Activated CD8-positive, alpha-beta memory T cell treated with anti-CD3 and anti-CD28 coated beads for 24 hours (primary cell): ENCODE measurements around the gene PSMD5.
"Not testable (repeated sequence)": the region's sequence is repeated elsewhere in the genome, so short reads cannot be mapped to it uniquely, and the experiment has no call there.

Experiments used
- DNase-seq: peaks from one replicate; pipeline ENCODE4 v3.0.0-alpha.2; 2020

Gene PSMD5

GRCh38 chr9:120854596-120855327, 12.0 kb upstream of the PSMD5 start:
- no peak for DNase-seq

DNA sequence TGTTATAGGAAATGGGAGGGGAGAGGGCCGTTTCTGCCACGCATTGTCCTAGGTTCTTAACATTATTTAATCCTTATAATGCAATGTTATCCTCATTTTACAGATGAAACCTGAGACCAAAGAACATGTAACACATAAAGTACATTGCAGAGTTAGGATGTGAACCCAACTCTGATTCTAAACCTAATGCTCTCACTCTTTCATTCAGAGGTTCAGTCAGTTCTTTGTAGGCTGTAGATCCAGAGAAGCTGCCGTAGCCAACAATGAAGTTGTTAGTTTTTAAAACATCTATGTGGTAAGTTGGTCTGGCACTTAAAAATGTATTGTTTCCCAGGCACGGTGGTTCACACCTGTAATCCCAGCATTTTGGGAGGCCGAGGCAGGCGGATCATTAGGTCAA, 10.5 kb upstream of the PSMD5 start:
- no peak for DNase-seq

GRCh38 chr9:120852240-120853010, 9.7 kb upstream of the PSMD5 start:
- DNase-seq: no peak

- no peak for DNase-seq
Observed at GRCh38 chr9:120851449-120851848, 8.7 kb upstream of the PSMD5 start.

GRCh38 chr9:120850315-120850714, 7.6 kb upstream of the PSMD5 start:
- no peak for DNase-seq

GRCh38 chr9:120846906-120847305, 4.2 kb upstream of the PSMD5 start:
- no peak for DNase-seq

DNA sequence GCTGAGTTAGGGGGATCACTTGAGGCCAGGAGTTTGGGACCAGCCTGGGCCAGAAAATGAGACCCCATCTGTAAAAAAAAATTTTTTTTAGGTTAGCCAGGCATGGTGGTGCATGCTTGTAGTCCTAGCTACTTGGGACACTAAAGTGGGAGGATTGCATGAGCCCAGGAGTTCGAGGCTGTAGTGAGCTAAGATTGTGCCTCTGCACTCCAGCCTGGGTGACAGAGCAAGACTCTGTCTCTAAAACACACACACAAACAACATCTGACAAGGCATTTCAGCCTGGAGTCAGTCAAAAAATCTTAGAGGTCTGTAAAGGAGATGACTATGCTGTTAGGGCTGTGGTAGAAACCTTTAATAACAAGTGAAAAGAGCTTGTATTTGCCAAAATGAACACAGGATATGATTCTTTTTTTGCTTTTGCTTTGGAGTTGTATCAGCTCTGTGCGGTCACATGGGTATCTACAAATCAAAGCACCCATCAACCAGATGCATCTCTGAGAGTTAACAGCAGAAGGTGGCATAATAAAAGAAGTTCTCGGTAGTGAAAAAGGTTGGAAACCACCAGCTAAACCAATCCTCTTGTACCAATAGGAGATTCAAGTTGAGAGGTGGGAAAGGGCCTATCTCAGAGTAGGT, 3.6 kb upstream of the PSMD5 start:
- DNase-seq: no peak

DNA sequence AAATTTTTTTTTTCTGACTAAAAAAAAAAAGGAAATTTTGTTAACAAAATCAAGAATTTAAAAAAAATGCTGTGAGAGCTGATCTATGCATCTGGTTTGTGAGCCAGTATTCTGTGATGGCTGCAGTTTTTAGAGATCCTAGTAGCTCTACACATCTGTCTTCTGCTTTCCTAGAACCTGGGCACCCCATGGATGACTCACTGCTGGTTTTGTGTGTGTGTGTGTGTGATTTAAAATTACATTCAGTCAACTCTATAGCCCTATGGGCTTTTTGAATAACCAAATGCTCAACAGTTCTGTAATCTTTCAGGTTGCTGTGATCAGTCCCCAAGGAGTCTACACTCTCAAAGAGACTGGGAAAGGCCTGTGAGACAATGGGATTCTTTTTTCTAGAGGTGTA, 2.5 kb upstream of the PSMD5 start:
- no peak for DNase-seq

DNA sequence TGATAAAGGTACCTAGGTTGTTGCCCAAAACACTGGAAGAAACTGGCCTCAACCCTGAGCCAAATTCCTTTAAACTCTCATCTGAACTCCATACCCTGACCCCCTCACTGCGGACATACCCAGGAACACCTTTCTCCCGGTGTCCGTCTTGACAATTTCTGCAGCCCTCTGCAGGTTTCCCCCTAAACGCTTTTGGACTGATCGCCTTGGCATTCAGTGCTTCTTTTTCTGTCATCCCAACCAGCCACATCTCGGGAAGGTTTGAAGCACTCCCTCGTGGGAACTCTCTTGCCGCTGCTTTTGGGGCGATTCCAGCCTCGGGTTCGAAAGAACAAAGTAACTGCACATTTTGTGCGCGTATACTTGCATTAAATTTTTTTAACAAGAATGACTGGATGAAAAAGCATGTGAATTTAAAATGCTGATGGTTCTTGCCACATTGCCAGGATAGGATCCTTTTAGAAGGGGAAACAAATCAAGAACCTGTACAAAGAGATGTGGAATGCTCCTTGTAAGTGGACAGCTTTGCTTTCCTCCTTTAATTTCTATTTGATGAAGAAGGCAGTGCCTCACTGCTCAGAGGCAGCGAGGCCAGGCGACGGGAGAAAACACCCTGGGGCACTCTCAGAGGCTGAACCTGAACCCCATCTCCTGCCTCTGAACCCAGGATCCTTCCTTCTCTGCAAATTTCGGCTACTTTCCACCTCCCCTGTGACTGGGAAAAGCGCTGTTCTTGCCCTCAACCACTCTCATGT, 615 bp downstream of the PSMD5 start:
- no peak for DNase-seq

GRCh38 chr9:120839146-120839545, 3.6 kb downstream of the PSMD5 start:
- no peak for DNase-seq

DNA sequence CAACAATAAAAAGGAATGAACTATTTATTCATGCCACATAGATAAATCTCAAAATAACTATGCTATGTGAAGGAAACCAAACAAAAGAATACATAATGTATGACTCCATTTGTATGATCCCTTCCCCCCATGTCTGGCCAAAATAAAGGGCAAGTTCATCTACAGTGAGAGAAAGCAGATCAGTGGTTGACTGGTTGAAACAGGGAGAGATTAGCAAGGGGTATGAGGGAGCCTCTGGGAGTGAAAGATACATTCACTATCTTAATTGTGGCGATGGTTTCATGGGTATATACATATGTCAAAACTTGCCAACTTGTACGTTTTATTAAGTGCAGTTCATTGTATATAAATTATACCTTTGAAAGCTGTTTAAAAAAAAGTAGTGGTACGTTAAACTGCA, 4.8 kb downstream of the PSMD5 start:
- no peak for DNase-seq

- DNase-seq: no peak
Observed at GRCh38 chr9:120833325-120833724, 9.4 kb downstream of the PSMD5 start.

DNA sequence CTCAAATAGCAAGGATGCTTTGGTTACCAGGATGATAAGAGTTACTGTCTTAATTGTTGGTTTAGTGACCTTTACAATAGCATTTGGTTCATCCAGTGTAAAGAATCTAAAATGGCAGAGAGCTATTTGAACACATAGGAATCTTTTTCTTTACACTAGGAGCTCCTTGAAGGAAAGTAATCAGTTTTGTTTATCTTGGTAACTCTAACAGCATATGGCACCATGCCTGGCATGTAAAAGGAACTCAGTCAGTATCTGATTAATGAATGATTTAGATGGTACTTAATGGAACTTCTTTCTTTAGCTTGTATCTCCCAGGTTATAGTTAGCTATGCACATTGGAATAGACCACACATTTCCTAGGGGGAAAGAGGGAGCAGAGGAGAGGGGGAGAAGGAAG, 9.9 kb downstream of the PSMD5 start:
- no peak for DNase-seq

DNA sequence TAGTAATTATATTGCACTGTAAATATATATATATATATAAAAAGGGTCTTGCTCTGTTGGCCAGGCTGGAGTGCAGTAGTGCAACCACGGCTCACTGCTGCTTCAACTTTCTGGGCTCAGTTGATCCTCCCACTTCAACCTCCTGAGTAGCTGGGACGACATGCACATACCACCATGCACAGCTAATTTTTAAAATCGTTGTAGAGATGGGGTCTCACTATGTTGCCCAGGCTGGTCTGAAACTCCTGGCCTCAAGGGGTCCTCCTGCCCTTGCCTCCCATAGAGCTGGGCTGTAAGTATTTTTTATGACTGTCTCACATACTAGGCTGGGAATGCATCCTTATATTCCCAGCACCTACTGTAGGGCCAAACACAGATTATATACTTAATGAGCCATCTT, 11.9 kb downstream of the PSMD5 start:
- DNase-seq: no peak

DNA sequence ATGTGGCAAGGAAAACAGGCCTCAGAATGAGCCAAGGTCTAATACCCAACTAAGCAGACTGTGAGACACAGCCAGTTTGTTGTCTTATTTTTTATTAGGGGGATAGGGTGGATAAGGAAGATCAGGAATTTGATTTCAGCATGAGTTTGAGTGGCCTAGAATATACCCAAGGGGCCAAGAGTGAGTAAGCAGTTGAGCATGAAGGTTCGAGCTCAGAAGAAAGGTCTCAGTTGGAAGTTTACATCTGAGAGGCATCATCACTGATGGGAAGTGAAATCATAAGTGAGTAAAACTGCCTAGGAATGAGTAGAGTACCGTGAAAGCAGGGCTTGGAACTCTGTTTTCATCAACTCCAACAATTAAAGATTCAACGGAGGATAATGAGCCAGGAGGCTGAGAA, 12.6 kb downstream of the PSMD5 start:
- DNase-seq: no peak

- DNase-seq: no peak
Observed at GRCh38 chr9:120829650-120830049, 13.1 kb downstream of the PSMD5 start.

- no peak for DNase-seq
Observed at GRCh38 chr9:120820095-120820494, 22.6 kb downstream of the PSMD5 start.

DNA sequence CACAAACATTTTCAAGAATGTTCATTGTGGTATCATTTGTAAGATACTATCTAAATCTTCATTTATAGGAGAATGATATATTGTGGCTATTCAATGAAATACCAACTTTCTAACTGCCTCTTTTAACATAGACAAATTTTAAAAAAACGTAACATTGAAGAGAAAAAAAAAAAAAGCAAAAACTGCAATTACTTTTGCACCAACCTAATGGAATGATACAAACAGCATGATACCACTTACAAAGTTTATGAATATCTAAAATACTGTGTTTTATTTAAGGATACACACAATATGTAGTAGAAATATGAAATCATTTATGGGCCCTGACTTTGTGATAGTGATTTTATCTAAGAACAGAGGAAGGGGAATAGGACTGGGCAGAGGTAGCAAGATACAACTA, 24.1 kb downstream of the PSMD5 start:
- no peak for DNase-seq

DNA sequence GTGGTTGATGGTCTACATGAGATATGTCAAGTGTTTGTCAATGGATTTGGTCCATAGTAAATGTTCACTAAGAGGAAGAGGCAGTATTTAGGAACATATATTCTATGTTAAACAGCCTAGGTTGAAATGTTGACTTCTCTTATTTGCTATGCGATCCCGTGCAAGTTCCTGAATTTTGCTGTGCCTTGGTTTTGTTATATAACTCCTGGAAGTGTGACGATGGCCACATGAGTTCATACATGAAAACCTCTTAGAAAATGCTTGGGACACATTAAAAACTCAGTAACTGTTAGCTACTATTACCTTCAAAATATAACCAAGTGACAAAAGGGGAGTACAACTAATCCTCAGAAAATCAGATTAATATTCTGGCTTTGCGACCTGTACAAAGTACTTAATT, 27.6 kb downstream of the PSMD5 start:
- no peak for DNase-seq

DNA sequence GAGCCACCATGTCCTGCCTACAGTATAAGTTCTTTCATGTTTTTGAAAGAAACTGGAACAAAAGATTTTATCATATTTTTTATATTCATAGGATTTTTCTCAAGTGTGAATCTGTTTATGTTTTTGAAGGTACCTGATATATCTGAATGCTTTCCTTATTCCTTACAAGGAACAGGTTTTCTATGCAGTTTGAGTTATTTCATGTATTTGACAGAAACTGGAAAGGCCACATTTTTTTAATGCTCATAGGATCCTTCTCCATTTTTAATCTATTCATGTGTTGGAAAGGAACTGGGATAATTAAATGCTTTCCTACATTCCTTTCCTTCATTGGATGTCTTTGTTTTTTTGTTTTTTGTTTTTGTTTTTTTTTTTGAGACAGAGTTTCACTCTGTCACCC, 33.8 kb downstream of the PSMD5 start:
- no peak for DNase-seq

- DNase-seq: no peak
Observed at GRCh38 chr9:120807607-120808379, 34.9 kb downstream of the PSMD5 start.

- DNase-seq: not testable (repeated sequence)
Observed at GRCh38 chr9:120804784-120805363, 37.8 kb downstream of the PSMD5 start.
